ENCODE results near the gene NINL.
A peak's percentile ranks its signal among the peaks of the same experiment; 100 is the strongest.

The NINL gene

DNA sequence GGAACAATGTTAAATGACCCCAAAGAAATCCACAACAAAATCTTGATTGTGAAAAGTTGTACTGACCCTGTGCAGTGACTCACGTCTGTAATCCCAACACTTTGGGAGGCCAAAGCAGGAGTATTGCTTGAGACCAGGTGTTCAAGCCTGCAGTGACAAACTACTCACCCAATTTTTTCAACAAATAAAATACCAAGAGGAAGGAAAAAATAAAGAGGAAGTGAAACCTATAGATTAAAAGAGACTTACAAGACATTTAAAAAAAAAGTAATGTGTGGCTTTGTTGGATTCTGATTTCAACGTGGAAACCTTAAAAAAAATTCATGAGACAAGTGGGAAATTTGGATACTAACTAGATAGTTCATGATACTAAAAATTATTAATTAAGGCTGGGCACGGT, 146.0 kb downstream of the NINL start:
- no peaks in the 10 kb centered on the region for H3K9me3 Mint-ChIP-seq
- ATAC-seq (replicated peaks; ENCODE audit: extremely low read depth, poor library complexity, severe bottlenecking) (no peak), DNase-seq (ENCODE audit: low spot score in 2 of 2) (no peak)
- H3K4me3 Mint-ChIP-seq: no peak overlapping the region
- no peaks in the 10 kb centered on the region for H3K4me1 Mint-ChIP-seq
- no peaks in the 10 kb centered on the region for H3K27me3 Mint-ChIP-seq
- H3K36me3 Mint-ChIP-seq (ENCODE audit: insufficient read depth): no peaks in the 10 kb centered on the region
- no peak overlapping the region for H3K27ac Mint-ChIP-seq (ENCODE audit: low read depth)

DNA sequence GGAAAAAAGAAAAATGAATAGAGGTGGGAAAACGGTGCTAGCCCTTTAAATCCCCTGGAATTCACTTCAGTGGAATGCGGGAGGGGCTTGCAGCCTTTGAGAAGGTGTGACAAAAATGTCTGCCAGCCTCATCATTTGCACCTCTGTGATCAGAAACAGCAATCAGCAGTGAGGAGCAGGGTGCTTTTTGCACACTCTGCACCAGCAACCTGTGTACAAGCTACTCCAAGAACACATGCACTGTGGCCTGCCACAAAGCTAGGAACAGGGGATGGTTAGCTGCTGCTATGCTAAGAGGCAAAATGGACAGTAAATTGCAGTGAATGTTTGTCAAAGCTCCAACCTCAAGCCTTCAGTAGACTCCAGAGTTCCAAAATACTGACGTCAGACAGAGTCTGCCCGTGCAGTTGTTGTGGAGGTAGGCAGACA, 148.2 kb downstream of the NINL start:
- Mint-ChIP-seq H3K27me3 (no peaks in the 10 kb centered on the region), H3K4me1 (no peaks in the 10 kb centered on the region), H3K36me3 (ENCODE audit: insufficient read depth) (peaks cover 3% of the 10 kb centered on the region), H3K27ac (ENCODE audit: low read depth) (no peak overlapping the region), H3K9me3 (no peaks in the 10 kb centered on the region), H3K4me3 (no peak overlapping the region)
- no peak for ATAC-seq (replicated peaks; ENCODE audit: extremely low read depth, poor library complexity, severe bottlenecking)
- DNase-seq (ENCODE audit: low spot score in 2 of 2): no peak

- DNase-seq (ENCODE audit: low spot score in 2 of 2) (no peak), ATAC-seq (replicated peaks; ENCODE audit: extremely low read depth, poor library complexity, severe bottlenecking) (no peak)
- Mint-ChIP-seq H3K27ac (ENCODE audit: low read depth) (no peak overlapping the region), H3K4me3 (no peak overlapping the region), H3K27me3 (no peaks in the 10 kb centered on the region), H3K36me3 (ENCODE audit: insufficient read depth) (peaks cover 4% of the 10 kb centered on the region), H3K9me3 (no peaks in the 10 kb centered on the region), H3K4me1 (no peaks in the 10 kb centered on the region)
Observed at GRCh38 chr20:25424536-25424935, 160.8 kb downstream of the NINL start.

GRCh38 chr20:25422032-25422431, 163.3 kb downstream of the NINL start:
- no peak overlapping the region for H3K4me3 Mint-ChIP-seq
- peaks cover 2% of the 10 kb centered on the region for H3K36me3 Mint-ChIP-seq (ENCODE audit: insufficient read depth)
- DNase-seq (ENCODE audit: low spot score in 2 of 2) (no peak), ATAC-seq (replicated peaks; ENCODE audit: extremely low read depth, poor library complexity, severe bottlenecking) (no peak)
- H3K27ac Mint-ChIP-seq (ENCODE audit: low read depth): no peak overlapping the region
- no peaks in the 10 kb centered on the region for H3K9me3 Mint-ChIP-seq
- H3K27me3 Mint-ChIP-seq: no peaks in the 10 kb centered on the region
- H3K4me1 Mint-ChIP-seq: no peaks in the 10 kb centered on the region

GRCh38 chr20:25421102-25421501, 164.2 kb downstream of the NINL start:
- Mint-ChIP-seq H3K27me3 (no peaks in the 10 kb centered on the region), H3K9me3 (no peaks in the 10 kb centered on the region), H3K36me3 (ENCODE audit: insufficient read depth) (peaks cover 2% of the 10 kb centered on the region), H3K4me3 (no peak overlapping the region), H3K4me1 (no peaks in the 10 kb centered on the region), H3K27ac (ENCODE audit: low read depth) (no peak overlapping the region)
- DNase-seq (ENCODE audit: low spot score in 2 of 2): no peak
- ATAC-seq (replicated peaks; ENCODE audit: extremely low read depth, poor library complexity, severe bottlenecking): no peak

- H3K9me3 Mint-ChIP-seq: no peaks in the 10 kb centered on the region
- H3K36me3 Mint-ChIP-seq (ENCODE audit: insufficient read depth): no peaks in the 10 kb centered on the region
- H3K4me1 Mint-ChIP-seq: no peaks in the 10 kb centered on the region
- no peak for DNase-seq (ENCODE audit: low spot score in 2 of 2)
- no peak overlapping the region for H3K27ac Mint-ChIP-seq (ENCODE audit: low read depth)
- no peak overlapping the region for H3K4me3 Mint-ChIP-seq
- no peaks in the 10 kb centered on the region for H3K27me3 Mint-ChIP-seq
- no peak for ATAC-seq (replicated peaks; ENCODE audit: extremely low read depth, poor library complexity, severe bottlenecking)
Observed at GRCh38 chr20:25418776-25419175, 166.6 kb downstream of the NINL start.

DNA sequence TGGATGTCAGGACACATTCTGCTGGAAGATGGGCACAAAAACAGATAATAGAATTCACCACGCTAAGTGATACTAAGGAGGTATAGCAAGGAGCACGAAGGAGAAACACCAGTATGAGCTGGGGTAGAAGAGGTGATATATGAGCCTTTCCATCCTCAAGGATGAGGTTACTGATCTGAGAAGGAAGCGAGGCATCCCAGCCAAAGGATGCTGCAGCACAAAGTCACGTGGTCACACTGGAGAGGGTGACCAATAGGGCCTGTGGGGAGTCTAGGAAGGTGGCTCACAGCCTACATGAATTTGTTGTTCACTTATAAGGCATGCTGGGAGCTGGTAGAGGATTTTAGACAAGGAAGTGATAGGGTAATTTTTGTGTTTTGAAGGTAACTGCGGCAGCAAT, 176.4 kb downstream of the NINL start:
- Mint-ChIP-seq H3K4me3 (no peak overlapping the region), H3K27ac (ENCODE audit: low read depth) (peak overlapping the region; percentile 25), H3K4me1 (peaks cover 7% of the 10 kb centered on the region), H3K9me3 (peaks cover 6% of the 10 kb centered on the region), H3K27me3 (no peaks in the 10 kb centered on the region), H3K36me3 (ENCODE audit: insufficient read depth) (peaks cover 3% of the 10 kb centered on the region)
- no peak for ATAC-seq (replicated peaks; ENCODE audit: extremely low read depth, poor library complexity, severe bottlenecking)
- no peak for DNase-seq (ENCODE audit: low spot score in 2 of 2)

GRCh38 chr20:25408170-25408547, 177.2 kb downstream of the NINL start:
- H3K27ac Mint-ChIP-seq (ENCODE audit: low read depth): peak overlapping the region; percentile 25
- H3K36me3 Mint-ChIP-seq (ENCODE audit: insufficient read depth): peaks cover 3% of the 10 kb centered on the region
- ATAC-seq (replicated peaks; ENCODE audit: extremely low read depth, poor library complexity, severe bottlenecking) (no peak), DNase-seq (ENCODE audit: low spot score in 2 of 2) (no peak)
- H3K4me1 Mint-ChIP-seq: peaks cover 7% of the 10 kb centered on the region
- H3K4me3 Mint-ChIP-seq: peak overlapping the region; percentile 91
- H3K9me3 Mint-ChIP-seq: peaks cover 11% of the 10 kb centered on the region
- H3K27me3 Mint-ChIP-seq: no peaks in the 10 kb centered on the region

- Mint-ChIP-seq H3K27me3 (no peaks in the 10 kb centered on the region), H3K4me3 (peak within 1 kb of the TSS; percentile 91), H3K36me3 (ENCODE audit: insufficient read depth) (peaks cover 3% of the 10 kb centered on the region), H3K4me1 (peaks cover 7% of the 10 kb centered on the region), H3K9me3 (peaks cover 16% of the 10 kb centered on the region), H3K27ac (ENCODE audit: low read depth) (peak within 1 kb of the TSS; percentile 25)
- DNase-seq (ENCODE audit: low spot score in 2 of 2): peak; percentile 45 to 51
- peak; percentile 76 for ATAC-seq (replicated peaks; ENCODE audit: extremely low read depth, poor library complexity, severe bottlenecking)
Observed at GRCh38 chr20:25407311-25408169, 177.8 kb downstream of the NINL start, which contains the start of gene GINS1. TSS of gene GINS1 (plus strand) at chr20:25407673. CDS start at chr20:25407821, 148 bp downstream.
